K562 treated with DMSO at 1 percent for 4 hours (cell line): ENCODE results near the gene TP53TG5. TPM values are rescaled to one million over a fixed set of nuclear protein-coding genes. Genes with fewer than 3 reads are reported as not detected.

ENCODE experiments used
- total RNA-seq: library from RNA; unstranded; fragments of 300-600 nt; gene quantifications from 2 replicates; pipeline ENCODE4 v1.2.3, GENCODE V29; 2022; ENCODE audit not compliant: insufficient read depth

TP53TG5 gene
- not detected in 2 replicates for total RNA-seq

DNA sequence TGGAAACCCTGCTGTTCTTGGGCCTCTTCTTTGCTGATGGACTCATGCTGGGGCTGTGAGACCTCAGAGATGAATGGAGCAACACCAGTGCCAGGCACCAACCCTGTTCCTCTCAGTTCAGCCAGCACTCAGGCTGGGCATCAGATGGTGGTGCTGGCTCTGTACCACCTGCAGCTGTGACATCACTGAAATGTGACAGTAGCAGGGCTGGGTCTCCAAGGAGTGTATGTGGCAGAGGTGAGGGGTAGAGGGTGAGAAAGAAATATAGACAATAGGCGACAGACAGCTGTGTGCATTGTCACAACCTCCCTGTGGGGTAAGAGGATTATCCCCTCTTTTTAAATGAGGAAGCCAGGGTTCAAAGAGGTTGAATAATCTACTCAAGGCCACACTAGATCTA lies at the start of gene TP53TG5:
TSS of gene TP53TG5 (minus strand) at position 135 of the 400 bp plus-strand sequence. CDS start at position 46, 89 bp downstream.

DNA sequence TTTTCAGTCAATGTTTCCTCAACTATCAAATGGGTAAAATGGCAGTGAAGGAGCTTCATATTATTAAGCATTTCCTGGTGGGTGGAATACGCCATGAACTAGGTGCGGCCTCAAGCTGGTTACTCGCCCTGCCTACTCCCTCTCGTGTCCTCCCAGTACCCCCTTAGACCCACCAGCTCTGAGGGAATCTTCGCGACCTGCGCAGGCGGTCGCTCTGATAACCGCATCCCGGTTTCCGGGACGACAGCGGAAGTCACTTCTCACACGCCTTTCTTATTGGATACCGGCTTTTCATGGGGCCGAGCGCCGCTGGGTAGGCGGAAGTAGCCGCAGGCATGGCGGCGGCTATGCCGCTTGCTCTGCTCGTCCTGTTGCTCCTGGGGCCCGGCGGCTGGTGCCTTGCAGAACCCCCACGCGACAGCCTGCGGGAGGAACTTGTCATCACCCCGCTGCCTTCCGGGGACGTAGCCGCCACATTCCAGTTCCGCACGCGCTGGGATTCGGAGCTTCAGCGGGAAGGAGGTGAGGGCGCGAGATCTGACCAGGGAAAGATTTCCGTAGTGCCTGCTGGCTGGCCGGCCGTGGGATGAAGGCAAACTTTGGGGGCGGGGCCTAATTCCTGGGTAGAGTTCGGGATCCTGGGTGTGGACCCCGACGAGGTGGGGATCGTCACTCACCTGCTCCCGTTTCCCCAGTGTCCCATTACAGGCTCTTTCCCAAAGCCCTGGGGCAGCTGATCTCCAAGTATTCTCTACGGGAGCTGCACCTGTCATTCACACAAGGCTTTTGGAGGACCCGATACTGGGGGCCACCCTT lies 37.9 kb upstream of the TP53TG5 start, which contains the start of gene PIGT:
TSS of gene PIGT (plus strand) at position 320 of the 816 bp plus-strand sequence. CDS start at position 336, 16 bp downstream.

DNA sequence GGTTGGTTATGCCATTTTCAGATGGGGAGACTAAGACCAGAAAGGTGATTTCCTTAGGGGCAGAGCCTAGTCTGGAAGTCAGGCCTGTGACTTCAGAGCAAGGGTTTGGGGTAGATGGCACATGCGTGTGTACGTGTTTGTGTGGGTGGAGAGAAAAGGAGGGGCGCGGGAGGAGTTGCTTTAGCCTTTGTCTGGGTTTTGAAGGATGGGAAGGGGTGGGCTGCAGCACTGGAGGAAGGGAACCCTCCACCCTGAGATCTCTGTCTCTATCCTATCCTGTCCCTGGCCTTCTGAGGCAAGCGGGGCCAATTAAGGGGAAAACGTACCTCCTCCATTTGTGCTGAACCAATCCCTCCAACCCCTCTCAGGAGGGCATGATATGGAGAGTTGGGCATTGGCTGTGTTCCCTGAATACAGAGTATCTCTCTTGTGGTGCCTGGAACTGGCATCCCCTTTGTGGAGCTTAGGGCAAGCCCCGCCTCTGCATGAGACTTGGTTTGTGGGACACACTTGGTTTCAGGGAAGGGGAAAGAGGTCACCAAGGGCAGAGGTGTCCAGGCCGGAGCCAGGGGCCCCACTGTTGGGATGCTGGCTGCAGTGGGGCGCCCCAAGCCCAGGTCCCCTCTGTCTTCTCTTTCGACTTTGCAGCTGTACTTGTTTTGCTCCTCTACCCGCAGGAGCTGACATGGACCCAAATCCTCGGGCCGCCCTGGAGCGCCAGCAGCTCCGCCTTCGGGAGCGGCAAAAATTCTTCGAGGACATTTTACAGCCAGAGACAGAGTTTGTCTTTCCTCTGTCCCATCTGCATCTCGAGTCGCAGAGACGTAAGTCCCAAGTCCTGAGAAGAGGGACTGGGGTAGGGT lies 29.9 kb upstream of the TP53TG5 start, which contains the start of gene DBNDD2:
TSS of gene DBNDD2 (plus strand) at position 507 of the 863 bp plus-strand sequence. CDS start at position 686, 179 bp downstream.

DNA sequence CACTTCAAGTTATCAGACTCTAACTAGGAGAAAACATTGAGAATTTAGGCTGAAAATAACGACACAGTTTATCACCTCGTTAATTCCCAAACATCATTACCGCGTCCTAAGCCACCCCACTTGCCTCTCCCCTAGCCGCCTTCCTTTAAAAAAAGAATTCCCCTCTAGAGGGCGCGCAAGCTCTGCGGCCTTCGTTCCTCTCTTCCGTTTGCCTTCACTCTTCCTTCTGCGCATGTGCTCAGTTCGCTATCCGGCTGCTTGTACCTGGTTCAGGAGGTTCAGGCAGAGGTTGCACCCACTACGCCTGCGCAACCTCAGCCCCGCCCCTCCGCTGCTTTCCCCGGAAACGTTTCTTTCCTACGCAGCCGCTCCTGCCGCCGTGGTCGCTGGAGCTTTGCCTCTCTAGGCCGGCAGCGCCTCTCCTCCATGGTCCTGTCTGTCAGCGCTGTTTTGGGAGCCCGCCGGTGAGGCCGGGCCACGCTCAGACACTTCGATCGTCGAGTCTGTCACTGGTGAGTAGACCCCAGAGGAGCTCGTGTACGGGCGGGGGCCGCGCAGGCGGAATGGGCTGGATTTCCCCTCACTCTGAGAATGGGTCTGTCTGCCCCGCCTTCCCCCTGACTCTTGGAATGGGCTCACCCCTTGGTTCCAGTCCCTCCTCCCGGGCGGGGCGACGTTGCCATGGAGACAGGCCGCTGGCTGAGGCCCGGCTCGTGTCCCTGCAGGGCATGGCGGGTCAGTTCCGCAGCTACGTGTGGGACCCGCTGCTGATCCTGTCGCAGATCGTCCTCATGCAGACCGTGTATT lies 15.1 kb downstream of the TP53TG5 start, which contains the start of gene SYS1:
TSS of gene SYS1 (plus strand) at position 353 of the 807 bp plus-strand sequence. CDS start at position 729, 376 bp downstream.

DNA sequence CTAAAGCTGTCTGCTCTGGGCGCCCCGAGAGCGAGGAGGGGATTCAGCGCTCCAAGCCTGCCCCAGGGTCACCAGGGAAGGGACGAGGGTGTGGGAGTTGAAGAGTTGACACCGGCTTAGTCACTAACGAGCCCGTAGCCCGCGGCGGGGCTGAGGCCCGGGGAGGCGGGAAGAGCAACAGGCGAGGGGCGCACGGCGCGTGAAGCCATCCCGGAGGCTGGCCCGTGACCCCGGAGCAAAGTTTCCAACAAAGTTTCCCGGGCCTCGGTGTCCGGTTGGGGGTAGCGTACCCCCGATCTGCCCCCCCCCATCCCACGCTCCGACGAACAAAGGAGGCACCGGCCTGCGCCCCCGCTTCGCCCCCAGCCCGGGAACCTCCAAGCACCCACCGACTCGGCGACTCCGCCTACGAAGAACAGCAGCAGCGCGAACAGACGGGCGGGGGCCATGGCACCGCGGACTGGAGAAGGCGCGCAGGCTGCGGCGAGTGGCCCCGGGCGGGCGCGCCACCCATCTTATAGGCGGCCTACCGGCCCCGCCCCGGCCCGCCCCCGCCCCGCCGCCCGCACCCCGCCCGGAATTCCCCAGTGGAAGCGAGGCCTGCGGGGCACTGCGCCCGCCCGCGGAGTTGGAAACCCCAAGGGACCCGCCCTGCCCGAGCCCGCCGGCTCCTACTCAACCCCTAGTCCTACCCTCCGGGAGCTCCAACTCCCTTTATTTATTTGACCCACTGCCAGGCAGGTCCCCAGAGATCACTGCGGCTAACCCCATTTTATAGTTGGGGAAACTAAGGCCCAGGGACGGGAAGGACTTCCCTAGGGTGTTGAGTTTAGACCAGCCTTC lies 30.0 kb downstream of the TP53TG5 start, which contains the start of gene SDC4:
TSS of gene SDC4 (minus strand) at position 489 of the 843 bp plus-strand sequence. CDS start at position 449, 40 bp downstream.

Other genes starting within 250 kb of the TP53TG5 start
- not detected in 2 replicates for gene PI3, start 203.4 kb downstream of the TP53TG5 start, total RNA-seq
- gene SEMG1, start 171.3 kb downstream of the TP53TG5 start, total RNA-seq, result not detected in 2 replicates
- gene SEMG2, start 157.0 kb downstream of the TP53TG5 start, total RNA-seq, result not detected in 2 replicates
- not detected in 2 replicates for gene SLPI, start 123.8 kb downstream of the TP53TG5 start, total RNA-seq
- gene RBPJL, start 71.5 kb downstream of the TP53TG5 start, total RNA-seq, result not detected in 2 replicates
- not detected in 2 replicates for gene MATN4, start 70.0 kb downstream of the TP53TG5 start, total RNA-seq
- 10.1 and 13.5 TPM in 2 replicates for gene SDC4, start 29.9 kb downstream of the TP53TG5 start, total RNA-seq
- gene SYS1, start 15.2 kb downstream of the TP53TG5 start, total RNA-seq, result 10.9 and 16.0 TPM in 2 replicates
- gene DBNDD2, start 30.0 kb upstream of the TP53TG5 start, total RNA-seq, result 66.5 and 84.8 TPM in 2 replicates
- gene PIGT, start 37.8 kb upstream of the TP53TG5 start, total RNA-seq, result 91.8 and 108 TPM in 2 replicates
- gene WFDC2, start 91.4 kb upstream of the TP53TG5 start, total RNA-seq, result not detected in 2 replicates
- not detected in 2 replicates for gene SPINT3, start 137.3 kb upstream of the TP53TG5 start, total RNA-seq
- not detected in 2 replicates for gene WFDC6, start 161.2 kb upstream of the TP53TG5 start, total RNA-seq
- gene EPPIN, start 169.1 kb upstream of the TP53TG5 start, total RNA-seq, result not detected in 2 replicates
- gene WFDC8, start 201.0 kb upstream of the TP53TG5 start, total RNA-seq, result not detected in 2 replicates